ENCODE results near the gene PRICKLE4. TPM values are rescaled to one million over a fixed set of nuclear protein-coding genes. Genes with fewer than 3 reads are reported as not detected.

The PRICKLE4 gene
- total RNA-seq, 1 experiment from 2014 or later = 0.70 TPM

GRCh38 chr6:41791305-41791704, 10.7 kb downstream of the PRICKLE4 start:
- H3K23ac ChIP-seq (ENCODE audit: insufficient read length, low read depth, low read length) = no peak overlapping the region
- no peaks in the 10 kb centered on the region for H4K20me1 ChIP-seq (ENCODE audit: control insufficient read depth, insufficient read depth, insufficient read length)
- H3K18ac ChIP-seq (ENCODE audit: insufficient read length, low read depth, low read length) = no peak overlapping the region
- H3K27me3 Mint-ChIP-seq (ENCODE audit: low read depth) = peaks cover under 1% of the 10 kb centered on the region; the same call in 1 of the 2 replicates
- no CpG with 5 or more reads among the region's 1 CpG for WGBS (ENCODE audit: extremely low coverage, insufficient read length, low lambda C conversion rate)
- no peak overlapping the region for H2BK15ac ChIP-seq (ENCODE audit: low read depth, low read length)
- no peak overlapping the region for H4K91ac ChIP-seq (ENCODE audit: insufficient read length, low read depth, low read length)
- no peak overlapping the region for H3K27ac Mint-ChIP-seq
- H3K9me3 ChIP-seq (ENCODE audit: control insufficient read depth, low read depth, low read length) = no peaks in the 10 kb centered on the region
- no peak overlapping the region for H3K27ac ChIP-seq (ENCODE audit: insufficient read length, low read depth, low read length)
- H2BK12ac ChIP-seq (ENCODE audit: insufficient read length, low read depth, low read length) = no peak overlapping the region
- peaks cover 0 to 2% of the 10 kb centered on the region in 2 experiments; a peak in 1 of 4 replicates for H3K4me1 Mint-ChIP-seq
- H2AK5ac ChIP-seq (ENCODE audit: insufficient read length, low read length) = no peak overlapping the region
- H2BK5ac ChIP-seq (ENCODE audit: insufficient read length, low read length) = no peak overlapping the region
- no peak overlapping the region for H4K8ac ChIP-seq (replicated peaks; ENCODE audit: insufficient read length, low read depth, low read length)
- peaks cover 2% of the 10 kb centered on the region; the same call in 1 of the 2 replicates for H3K79me2 ChIP-seq (ENCODE audit: insufficient read depth, low read length)
- peaks cover 12 to 48% (median 28%) of the 10 kb centered on the region in 3 experiments; a peak in 6 of 7 replicates for H3K36me3 Mint-ChIP-seq (ENCODE audit: insufficient read depth in 1 of 3, low read depth in 3 of 3)
- no peak overlapping the region for H4K5ac ChIP-seq (ENCODE audit: insufficient read length, low read depth, low read length)
- peaks cover 8% of the 10 kb centered on the region for H3K23me2 ChIP-seq (ENCODE audit: insufficient read length, low read depth, low read length, poor library complexity, severe bottlenecking)
- H3K27me3 ChIP-seq (ENCODE audit: insufficient read depth, low read length) = no peaks in the 10 kb centered on the region
- no peak overlapping the region for H2AFZ ChIP-seq (ENCODE audit: low read length)
- H2BK120ac ChIP-seq (ENCODE audit: low read depth, low read length, poor library complexity, severe bottlenecking) = no peak overlapping the region
- H3K79me1 ChIP-seq (ENCODE audit: insufficient read depth, low read depth, low read length, poor library complexity, severe bottlenecking) = no peaks in the 10 kb centered on the region
- H3K9me3 Mint-ChIP-seq = no peaks in the 10 kb centered on the region; a peak in 2 of 5 replicates
- no peaks in the 10 kb centered on the region for H3K4me1 ChIP-seq (ENCODE audit: insufficient read depth, low read length)
- H3T11ph ChIP-seq (ENCODE audit: low read length) = no peak overlapping the region
- H3K4me2 ChIP-seq (ENCODE audit: insufficient read depth, insufficient read length, low read length) = no peak overlapping the region
- no peak overlapping the region for H3K4me3 Mint-ChIP-seq
- no peak overlapping the region for H2BK20ac ChIP-seq (ENCODE audit: low read depth, low read length, poor library complexity, severe bottlenecking)
- no peak overlapping the region for H3K4ac ChIP-seq (ENCODE audit: low read depth, low read length)
- no peak overlapping the region for H3K56ac ChIP-seq (ENCODE audit: insufficient read length, low read depth, low read length)
- H3K9ac ChIP-seq (ENCODE audit: extremely low read depth, insufficient read length, low read length) = no peak overlapping the region
- no peak overlapping the region for H3K14ac ChIP-seq (ENCODE audit: insufficient read depth, low read length)
- no peak for TF ChIP-seq CTCF (conservative IDR thresholded peaks at IDR 0.05)
- DNase-seq = no peak
